Panc1 (cell line): ENCODE results near the gene AMPD1. TPM values are rescaled to one million over a fixed set of nuclear protein-coding genes. Genes with fewer than 3 reads are reported as not detected.

Experiments used
- ATAC-seq: fragments of 200-7000 bp; cut with Tn5 transposase; 2 replicates; pipeline ENCODE4 v1.9.1; 2020; ENCODE audit warnings: mild to moderate bottlenecking, moderate library complexity
- BruUV-seq: library from RNA; stranded (reverse); fragments of 400-500 nt; replicated peaks from 2 replicates; lab custom pipeline; 2021; lab: Mats Ljungman, UMichigan
- CTCF ChIA-PET: fragments of 300-600 bp; sonication (Branson Sonifier 250); formaldehyde crosslinking; loops from one replicate; lab custom pipeline; 2022; ENCODE audit warnings: antibody characterized with exemption; lab: Charles Lee
- POLR2A ChIA-PET: fragments of 300-600 bp; sonication (Branson Sonifier 250); formaldehyde crosslinking; loops from one replicate; lab custom pipeline; 2022; ENCODE audit warnings: antibody characterized with exemption; lab: Charles Lee
- DNase-seq: peaks from one replicate; pipeline ENCODE4 v3.0.0-alpha.2; 2010; ENCODE audit warnings: low read depth, low spot score
- H3K27ac ChIP-seq: 2 replicates; pipeline ENCODE4 v1.5.1; 2011; ENCODE audit warnings: mild to moderate bottlenecking, low read length, inconsistent platforms
- H3K27me3 ChIP-seq: fragments of 200-500 bp; sonication (Bioruptor generic); 2 replicates; pipeline ENCODE4 v1.6.0; 2014; ENCODE audit warnings: low read length, inconsistent platforms; ENCODE audit not compliant: control insufficient read depth, insufficient read depth
- H3K36me3 ChIP-seq: fragments of 200-500 bp; sonication (Bioruptor generic); 2 replicates; pipeline ENCODE4 v1.5.1; 2014; ENCODE audit warnings: inconsistent platforms, mild to moderate bottlenecking, low read length, moderate library complexity; ENCODE audit not compliant: control insufficient read depth, insufficient read depth
- H3K4me1 ChIP-seq: 2 replicates; pipeline ENCODE4 v1.5.1; 2011; ENCODE audit warnings: inconsistent platforms, mild to moderate bottlenecking, low read length, moderate library complexity; ENCODE audit not compliant: control insufficient read depth, insufficient read depth
- H3K4me3 ChIP-seq, 2 experiments: 2 replicates each; pipeline ENCODE4 v1.5.1; 2011 to 2012; ENCODE audit warnings: low read depth in 2 of 2, low read length in 2 of 2, mild to moderate bottlenecking in 2 of 2, inconsistent platforms in 1 of 2, moderate library complexity in 1 of 2
- H3K9me3 ChIP-seq: fragments of 200-500 bp; sonication (Bioruptor generic); 2 replicates; pipeline ENCODE4 v1.5.1; 2014; ENCODE audit warnings: low read depth, mild to moderate bottlenecking, inconsistent platforms, low read length, moderate library complexity; ENCODE audit not compliant: control insufficient read depth, insufficient read depth
- CTCF ChIP-seq: fragments of 450-650 bp; IDR thresholded peaks from 2 replicates; pipeline ENCODE4 v1.5.1; 2017; ENCODE audit warnings: mild to moderate bottlenecking
- POLR2AphosphoS5 ChIP-seq: IDR thresholded peaks from 2 replicates; pipeline ENCODE4 v1.6.1; 2012; ENCODE audit warnings: mild to moderate bottlenecking, low read depth, low read length, moderate library complexity
- REST ChIP-seq, 2 experiments: IDR thresholded peaks; 2 replicates each; pipeline ENCODE4 v1.6.1; 2011 to 2012; ENCODE audit warnings: low read depth in 2 of 2, control low read depth in 1 of 2, low read length in 1 of 2, mild to moderate bottlenecking in 1 of 2, moderate library complexity in 1 of 2; ENCODE audit not compliant: insufficient read depth in 1 of 2
- SIN3A ChIP-seq: IDR thresholded peaks from 2 replicates; pipeline ENCODE4 v1.6.1; 2012; ENCODE audit warnings: low read depth, mild to moderate bottlenecking, low read length, moderate library complexity, borderline replicate concordance; ENCODE audit not compliant: insufficient read depth
- TCF7L2 ChIP-seq: IDR thresholded peaks from 2 replicates; pipeline ENCODE4 v1.6.1; 2011; ENCODE audit warnings: mild to moderate bottlenecking, low read depth, low read length, inconsistent platforms
- in situ Hi-C: cut with HindIII; loops from 2 replicates; pipeline ENCODE4 v1.10.0; 2016; ENCODE audit warnings: low sequenced_read_pairs, low pct_unique_long_range_greater_than_20kb
- intact Hi-C: fragments of 100-400 bp; cut with micrococcal nuclease; formaldehyde crosslinking; loops from one replicate; pipeline ENCODE4 v1.10.0; 2022; ENCODE audit not compliant: unreplicated experiment
- total RNA-seq: library from RNA; stranded (reverse); gene quantifications from one replicate; pipeline ENCODE4 v1.2.1, GENCODE V29; 2021; ENCODE audit not compliant: unreplicated experiment

Gene AMPD1
- total RNA-seq, 1 experiment from 2014 or later, result not detected

- in situ Hi-C loops, result no loop called here
- POLR2A ChIA-PET, result no interaction called here
- H3K9me3 ChIP-seq, result no peaks in the 10 kb centered on the region
- H3K4me1 ChIP-seq, result no peaks in the 10 kb centered on the region
- no peak overlapping the region for H3K27ac ChIP-seq
- no peak overlapping the region for H3K4me3 ChIP-seq
- CTCF ChIA-PET, result no interaction called here
- intact Hi-C loops, result no loop called here
- no peak for DNase-seq
- BruUV-seq, result no TSS peak
- TF ChIP-seq TCF7L2 (no peak), REST (IDR thresholded peaks at IDR 0.05; ENCODE audit: insufficient read depth in 1 of 2, low read depth in 2 of 2, low read length in 1 of 2) (no peak), CTCF (no peak), SIN3A (no peak), POLR2AphosphoS5 (no peak)
- no peaks in the 10 kb centered on the region for H3K27me3 ChIP-seq
- ATAC-seq, result no peak
- no peaks in the 10 kb centered on the region for H3K36me3 ChIP-seq
These were observed 72.0 kb downstream of the AMPD1 start for GRCh38 chr1:114623364-114623763.

Other genes with a start within 250 kb of the AMPD1 start
- 22.2 TPM for gene TRIM33, start 184.3 kb downstream of the AMPD1 start, total RNA-seq
- gene BCAS2, start 113.9 kb downstream of the AMPD1 start, total RNA-seq, result 23.5 TPM
- gene DENND2C, start 25.5 kb downstream of the AMPD1 start, total RNA-seq, result 1.1 TPM
- 50.2 TPM for gene NRAS, start 21.2 kb upstream of the AMPD1 start, total RNA-seq
- gene CSDE1, start 62.4 kb upstream of the AMPD1 start, total RNA-seq, result 347 TPM
- gene SIKE1, start 85.1 kb upstream of the AMPD1 start, total RNA-seq, result 29.7 TPM
- not detected for gene SYCP1, start 159.3 kb upstream of the AMPD1 start, total RNA-seq